OCI-LY7 (cell line): ENCODE data around the gene KCNG1.

Experiments
- EZH2phosphoT487 ChIP-seq: fragments of 200-600 bp; sonication (generic); IDR thresholded peaks from 2 replicates; pipeline ENCODE4 v1.6.1; 2018; ENCODE audit warnings: low read depth, borderline replicate concordance, mild to moderate bottlenecking, mixed run types, antibody characterized with exemption, low read length, moderate library complexity, mixed read lengths
- TF ChIP-seq, protein P1 (sequence below): fragments of 200-600 bp; sonication (generic); conservative IDR thresholded peaks from 2 replicates; pipeline ENCODE4 v1.5.1; 2014; ENCODE audit warnings: mild to moderate bottlenecking, antibody characterized with exemption, low read length, moderate library complexity, mixed read lengths

DNA sequence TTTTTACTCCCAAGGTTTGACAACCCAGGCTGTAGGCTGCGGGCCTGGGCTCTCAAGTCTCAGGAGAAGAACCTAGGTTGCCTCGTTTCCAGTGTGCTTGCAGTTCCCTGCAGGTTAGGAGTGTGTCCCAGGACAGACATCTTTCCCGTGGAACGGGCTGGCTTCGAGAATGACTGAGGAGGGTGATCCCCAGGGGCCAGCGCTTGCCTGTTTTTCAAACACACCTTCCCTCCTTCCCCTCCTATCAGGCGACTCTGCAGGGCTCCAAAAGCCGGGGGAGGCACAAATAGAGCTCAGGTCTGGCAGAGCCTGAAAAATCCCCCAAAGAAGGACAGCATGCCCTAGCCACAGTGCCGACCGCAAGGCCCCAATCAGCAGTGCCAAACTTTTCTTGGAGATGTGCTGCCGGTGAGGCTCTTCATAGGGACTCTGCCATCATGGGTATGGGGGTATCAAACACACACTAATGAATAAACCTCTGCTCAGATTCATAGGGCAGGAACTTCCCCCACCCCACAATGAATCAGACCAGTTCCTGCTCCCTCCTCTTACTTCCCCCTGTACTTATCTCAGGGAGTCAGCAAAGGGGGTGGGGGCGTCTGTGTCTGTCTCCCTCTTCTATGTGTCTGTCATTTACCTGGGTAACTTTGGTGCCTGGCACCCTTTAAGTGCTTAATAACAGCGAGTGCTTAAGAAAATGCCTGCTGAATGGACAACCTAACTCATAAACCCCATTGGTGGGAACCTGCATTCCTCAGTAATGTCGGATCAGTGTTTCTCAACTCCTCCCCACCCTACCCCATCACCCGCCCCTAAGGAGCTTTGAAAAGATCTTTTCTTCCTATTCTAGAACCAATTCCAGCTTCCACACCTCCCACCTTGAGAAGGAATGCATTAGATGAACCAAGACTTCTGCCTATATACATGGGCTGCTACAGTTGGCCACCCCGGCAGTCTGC is 1.6 kb downstream of the KCNG1 start:
- TF ChIP-seq, protein P1, sequence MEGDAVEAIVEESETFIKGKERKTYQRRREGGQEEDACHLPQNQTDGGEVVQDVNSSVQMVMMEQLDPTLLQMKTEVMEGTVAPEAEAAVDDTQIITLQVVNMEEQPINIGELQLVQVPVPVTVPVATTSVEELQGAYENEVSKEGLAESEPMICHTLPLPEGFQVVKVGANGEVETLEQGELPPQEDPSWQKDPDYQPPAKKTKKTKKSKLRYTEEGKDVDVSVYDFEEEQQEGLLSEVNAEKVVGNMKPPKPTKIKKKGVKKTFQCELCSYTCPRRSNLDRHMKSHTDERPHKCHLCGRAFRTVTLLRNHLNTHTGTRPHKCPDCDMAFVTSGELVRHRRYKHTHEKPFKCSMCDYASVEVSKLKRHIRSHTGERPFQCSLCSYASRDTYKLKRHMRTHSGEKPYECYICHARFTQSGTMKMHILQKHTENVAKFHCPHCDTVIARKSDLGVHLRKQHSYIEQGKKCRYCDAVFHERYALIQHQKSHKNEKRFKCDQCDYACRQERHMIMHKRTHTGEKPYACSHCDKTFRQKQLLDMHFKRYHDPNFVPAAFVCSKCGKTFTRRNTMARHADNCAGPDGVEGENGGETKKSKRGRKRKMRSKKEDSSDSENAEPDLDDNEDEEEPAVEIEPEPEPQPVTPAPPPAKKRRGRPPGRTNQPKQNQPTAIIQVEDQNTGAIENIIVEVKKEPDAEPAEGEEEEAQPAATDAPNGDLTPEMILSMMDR, result no peak
- TF ChIP-seq EZH2phosphoT487, result no peak
